ENCODE results near the gene SIPA1L2.

Gene SIPA1L2

GRCh38 chr1:232602622-232603021 is 27.3 kb downstream of the SIPA1L2 start:
- Histone ChIP-seq H3K27me3 (ENCODE audit: control insufficient read depth, insufficient read depth, low read length, poor library complexity, severe bottlenecking) (no peaks in the 10 kb centered on the region), H3K36me3 (ENCODE audit: control insufficient read depth, insufficient read depth, low read length) (no peaks in the 10 kb centered on the region), H3K4me1 (ENCODE audit: control insufficient read depth, insufficient read depth, low read length) (peaks cover 4% of the 10 kb centered on the region), H3K27ac (ENCODE audit: insufficient read depth, low read depth, low read length, poor library complexity, severe bottlenecking) (no peak overlapping the region), H3K4me3 (ENCODE audit: insufficient read depth, low read depth, low read length) (no peak overlapping the region), H3K9me3 (ENCODE audit: control insufficient read depth, low read length) (no peaks in the 10 kb centered on the region)
- 94% methylated on average over 3 to 4 of the region's 4 CpGs for WGBS, 2 experiments

GRCh38 chr1:232600424-232601258 is 29.3 kb downstream of the SIPA1L2 start:
- WGBS, 2 experiments, result 92 to 96% methylated on average over 6 of the region's 6 CpGs
- Histone ChIP-seq H3K27me3 (ENCODE audit: control insufficient read depth, insufficient read depth, low read length, poor library complexity, severe bottlenecking) (no peaks in the 10 kb centered on the region), H3K4me3 (ENCODE audit: insufficient read depth, low read depth, low read length) (no peak overlapping the region), H3K4me1 (ENCODE audit: control insufficient read depth, insufficient read depth, low read length) (peaks cover 14% of the 10 kb centered on the region), H3K36me3 (ENCODE audit: control insufficient read depth, insufficient read depth, low read length) (no peaks in the 10 kb centered on the region), H3K27ac (ENCODE audit: insufficient read depth, low read depth, low read length, poor library complexity, severe bottlenecking) (no peak overlapping the region), H3K9me3 (ENCODE audit: control insufficient read depth, low read length) (no peaks in the 10 kb centered on the region)

- peaks cover 25% of the 10 kb centered on the region for H3K4me1 ChIP-seq (ENCODE audit: control insufficient read depth, insufficient read depth, low read length)
- no peak overlapping the region for H3K4me3 ChIP-seq (ENCODE audit: insufficient read depth, low read depth, low read length)
- H3K27ac ChIP-seq (ENCODE audit: insufficient read depth, low read depth, low read length, poor library complexity, severe bottlenecking), result no peak overlapping the region
- no peaks in the 10 kb centered on the region for H3K9me3 ChIP-seq (ENCODE audit: control insufficient read depth, low read length)
- no peaks in the 10 kb centered on the region for H3K36me3 ChIP-seq (ENCODE audit: control insufficient read depth, insufficient read depth, low read length)
- 94 to 97% methylated on average over 11 of the region's 11 CpGs for WGBS, 2 experiments
- H3K27me3 ChIP-seq (ENCODE audit: control insufficient read depth, insufficient read depth, low read length, poor library complexity, severe bottlenecking), result no peaks in the 10 kb centered on the region
Measured at GRCh38 chr1:232599178-232600041, 30.5 kb downstream of the SIPA1L2 start.

GRCh38 chr1:232598837-232599177 is 31.1 kb downstream of the SIPA1L2 start:
- no peaks in the 10 kb centered on the region for H3K9me3 ChIP-seq (ENCODE audit: control insufficient read depth, low read length)
- H3K27ac ChIP-seq (ENCODE audit: insufficient read depth, low read depth, low read length, poor library complexity, severe bottlenecking), result no peak overlapping the region
- H3K36me3 ChIP-seq (ENCODE audit: control insufficient read depth, insufficient read depth, low read length), result no peaks in the 10 kb centered on the region
- H3K4me1 ChIP-seq (ENCODE audit: control insufficient read depth, insufficient read depth, low read length), result peaks cover 31% of the 10 kb centered on the region
- H3K27me3 ChIP-seq (ENCODE audit: control insufficient read depth, insufficient read depth, low read length, poor library complexity, severe bottlenecking), result no peaks in the 10 kb centered on the region
- WGBS, 2 experiments, result 94 to 95% methylated on average over 4 of the region's 4 CpGs
- H3K4me3 ChIP-seq (ENCODE audit: insufficient read depth, low read depth, low read length), result no peak overlapping the region

- H3K4me3 ChIP-seq (ENCODE audit: insufficient read depth, low read depth, low read length), result no peak overlapping the region
- H3K27me3 ChIP-seq (ENCODE audit: control insufficient read depth, insufficient read depth, low read length, poor library complexity, severe bottlenecking), result no peaks in the 10 kb centered on the region
- H3K9me3 ChIP-seq (ENCODE audit: control insufficient read depth, low read length), result no peaks in the 10 kb centered on the region
- peaks cover 34% of the 10 kb centered on the region for H3K4me1 ChIP-seq (ENCODE audit: control insufficient read depth, insufficient read depth, low read length)
- WGBS, 2 experiments, result 93% methylated on average over 3 of the region's 3 CpGs
- no peak overlapping the region for H3K27ac ChIP-seq (ENCODE audit: insufficient read depth, low read depth, low read length, poor library complexity, severe bottlenecking)
- H3K36me3 ChIP-seq (ENCODE audit: control insufficient read depth, insufficient read depth, low read length), result no peaks in the 10 kb centered on the region
Measured at GRCh38 chr1:232598133-232598532, 31.8 kb downstream of the SIPA1L2 start.

GRCh38 chr1:232597721-232598120 is 32.2 kb downstream of the SIPA1L2 start:
- H3K27ac ChIP-seq (ENCODE audit: insufficient read depth, low read depth, low read length, poor library complexity, severe bottlenecking), result no peak overlapping the region
- no peaks in the 10 kb centered on the region for H3K27me3 ChIP-seq (ENCODE audit: control insufficient read depth, insufficient read depth, low read length, poor library complexity, severe bottlenecking)
- H3K4me1 ChIP-seq (ENCODE audit: control insufficient read depth, insufficient read depth, low read length), result peaks cover 39% of the 10 kb centered on the region
- no peak overlapping the region for H3K4me3 ChIP-seq (ENCODE audit: insufficient read depth, low read depth, low read length)
- no peaks in the 10 kb centered on the region for H3K36me3 ChIP-seq (ENCODE audit: control insufficient read depth, insufficient read depth, low read length)
- WGBS, 2 experiments, result 96 to 98% methylated on average over 2 of the region's 2 CpGs
- no peaks in the 10 kb centered on the region for H3K9me3 ChIP-seq (ENCODE audit: control insufficient read depth, low read length)

GRCh38 chr1:232596666-232597303 is 33.1 kb downstream of the SIPA1L2 start:
- H3K36me3 ChIP-seq (ENCODE audit: control insufficient read depth, insufficient read depth, low read length), result no peaks in the 10 kb centered on the region
- H3K4me1 ChIP-seq (ENCODE audit: control insufficient read depth, insufficient read depth, low read length), result peaks cover 46% of the 10 kb centered on the region
- no peaks in the 10 kb centered on the region for H3K27me3 ChIP-seq (ENCODE audit: control insufficient read depth, insufficient read depth, low read length, poor library complexity, severe bottlenecking)
- 60 to 61% methylated on average over 8 of the region's 8 CpGs for WGBS, 2 experiments
- no peak overlapping the region for H3K4me3 ChIP-seq (ENCODE audit: insufficient read depth, low read depth, low read length)
- no peak overlapping the region for H3K27ac ChIP-seq (ENCODE audit: insufficient read depth, low read depth, low read length, poor library complexity, severe bottlenecking)
- no peaks in the 10 kb centered on the region for H3K9me3 ChIP-seq (ENCODE audit: control insufficient read depth, low read length)

GRCh38 chr1:232594768-232595698 is 34.9 kb downstream of the SIPA1L2 start:
- Histone ChIP-seq H3K9me3 (ENCODE audit: control insufficient read depth, low read length) (no peaks in the 10 kb centered on the region), H3K4me3 (ENCODE audit: insufficient read depth, low read depth, low read length) (peak overlapping the region; percentile 9), H3K36me3 (ENCODE audit: control insufficient read depth, insufficient read depth, low read length) (no peaks in the 10 kb centered on the region), H3K27me3 (ENCODE audit: control insufficient read depth, insufficient read depth, low read length, poor library complexity, severe bottlenecking) (no peaks in the 10 kb centered on the region), H3K27ac (ENCODE audit: insufficient read depth, low read depth, low read length, poor library complexity, severe bottlenecking) (peak overlapping the region; percentile 56), H3K4me1 (ENCODE audit: control insufficient read depth, insufficient read depth, low read length) (peaks cover 51% of the 10 kb centered on the region)
- WGBS, 2 experiments, result 36 to 42% methylated on average over 11 of the region's 12 CpGs

GRCh38 chr1:232593717-232594502 is 36.0 kb downstream of the SIPA1L2 start:
- H3K36me3 ChIP-seq (ENCODE audit: control insufficient read depth, insufficient read depth, low read length), result no peaks in the 10 kb centered on the region
- H3K4me3 ChIP-seq (ENCODE audit: insufficient read depth, low read depth, low read length), result no peak overlapping the region
- H3K4me1 ChIP-seq (ENCODE audit: control insufficient read depth, insufficient read depth, low read length), result peaks cover 51% of the 10 kb centered on the region
- H3K9me3 ChIP-seq (ENCODE audit: control insufficient read depth, low read length), result no peaks in the 10 kb centered on the region
- H3K27me3 ChIP-seq (ENCODE audit: control insufficient read depth, insufficient read depth, low read length, poor library complexity, severe bottlenecking), result no peaks in the 10 kb centered on the region
- WGBS, 2 experiments, result 75 to 82% methylated on average over 14 of the region's 14 CpGs
- H3K27ac ChIP-seq (ENCODE audit: insufficient read depth, low read depth, low read length, poor library complexity, severe bottlenecking), result no peak overlapping the region
